ENCODE results near the gene AP1G2. TPM values are rescaled to one million over a fixed set of nuclear protein-coding genes. Genes with fewer than 3 reads are reported as not detected.
A peak's percentile ranks its signal among the peaks of the same experiment; 100 is the strongest.

AP1G2 gene
- total and polyA plus RNA-seq, 2 of the 13 experiments (the other 11 are each of a cell fraction or from before 2014, with no cell fraction given), result 96.9 to 611 TPM

DNA sequence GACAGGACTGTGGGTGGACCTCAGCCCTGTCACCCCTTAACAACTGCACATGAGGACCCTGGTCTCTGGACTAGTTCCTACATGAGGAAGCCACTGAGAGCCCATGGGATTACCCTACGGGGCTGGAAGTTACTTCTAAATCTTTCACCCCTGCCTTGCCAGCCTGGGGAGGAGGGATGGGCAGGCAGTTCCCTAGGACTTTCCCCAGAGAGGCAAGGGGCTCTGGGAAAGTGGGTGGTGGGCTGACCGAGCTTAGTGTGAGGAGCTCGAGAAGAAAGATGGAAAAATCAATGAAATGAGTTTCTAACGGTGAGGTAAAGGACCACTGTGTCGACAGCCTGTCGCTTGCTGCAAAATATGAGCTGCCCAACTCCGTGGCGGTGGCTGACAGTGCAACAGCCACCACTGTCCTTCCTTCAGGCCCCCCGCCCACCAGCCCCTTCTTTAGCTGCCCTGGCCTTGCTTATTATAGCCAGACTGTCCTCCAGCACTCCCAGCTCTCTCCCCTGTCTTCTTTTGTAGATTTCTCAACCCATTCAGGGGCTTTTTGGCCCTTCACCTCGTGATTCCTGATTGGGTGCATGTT, 21.0 kb downstream of the AP1G2 start (continued):
- TF ChIP-seq CBFB (CRISPR knock-in tag; IDR thresholded peaks at IDR 0.05), result no peak
- peak; percentile 50; the same call in 1 of the 2 replicates for TF ChIP-seq BRF2 (CRISPR knock-in tag; IDR thresholded peaks at IDR 0.05)
- no peak for TF ChIP-seq ELF1 (CRISPR knock-in tag; IDR thresholded peaks at IDR 0.05)
- peak; percentile 34; the same call in 1 of the 2 replicates for TF ChIP-seq ZBTB7A (CRISPR knock-in tag; IDR thresholded peaks at IDR 0.05)
- TF ChIP-seq THAP11 (CRISPR knock-in tag; IDR thresholded peaks at IDR 0.05), result 0 out of 2 replicates have a peak, but pooled peaks have one; percentile 19
- no peak for TF ChIP-seq HDAC2 (CRISPR knock-in tag; IDR thresholded peaks at IDR 0.05)
- TF ChIP-seq, protein P1, sequence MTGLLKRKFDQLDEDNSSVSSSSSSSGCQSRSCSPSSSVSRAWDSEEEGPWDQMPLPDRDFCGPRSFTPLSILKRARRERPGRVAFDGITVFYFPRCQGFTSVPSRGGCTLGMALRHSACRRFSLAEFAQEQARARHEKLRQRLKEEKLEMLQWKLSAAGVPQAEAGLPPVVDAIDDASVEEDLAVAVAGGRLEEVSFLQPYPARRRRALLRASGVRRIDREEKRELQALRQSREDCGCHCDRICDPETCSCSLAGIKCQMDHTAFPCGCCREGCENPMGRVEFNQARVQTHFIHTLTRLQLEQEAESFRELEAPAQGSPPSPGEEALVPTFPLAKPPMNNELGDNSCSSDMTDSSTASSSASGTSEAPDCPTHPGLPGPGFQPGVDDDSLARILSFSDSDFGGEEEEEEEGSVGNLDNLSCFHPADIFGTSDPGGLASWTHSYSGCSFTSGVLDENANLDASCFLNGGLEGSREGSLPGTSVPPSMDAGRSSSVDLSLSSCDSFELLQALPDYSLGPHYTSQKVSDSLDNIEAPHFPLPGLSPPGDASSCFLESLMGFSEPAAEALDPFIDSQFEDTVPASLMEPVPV (CRISPR knock-in tag; IDR thresholded peaks at IDR 0.05), result 0 out of 2 replicates have a peak, but pooled peaks have one; percentile 45
- TF ChIP-seq KLF16 (CRISPR knock-in tag; IDR thresholded peaks at IDR 0.05), result no peak
- 0 out of 2 replicates have a peak, but pooled peaks have one; percentile 16 for TF ChIP-seq NR2C2 (CRISPR knock-in tag; IDR thresholded peaks at IDR 0.05; ENCODE audit: borderline replicate concordance)
- TF ChIP-seq ZNF781 (CRISPR knock-in tag; IDR thresholded peaks at IDR 0.05; ENCODE audit: borderline replicate concordance, not compliant biosample characterization), result peak; percentile 11
- TF ChIP-seq SNAPC5 (CRISPR knock-in tag; IDR thresholded peaks at IDR 0.05; ENCODE audit: borderline replicate concordance), result peak; percentile 60; the same call in 1 of the 2 replicates
- TF ChIP-seq NR2F1 (CRISPR knock-in tag; IDR thresholded peaks at IDR 0.05), result 0 out of 4 replicates have a peak, but pooled peaks of 1 of the 2 experiments have one; percentile 31
- TF ChIP-seq DZIP1 (CRISPR knock-in tag; IDR thresholded peaks at IDR 0.05), result 0 out of 2 replicates have a peak, but pooled peaks have one; percentile 79
- 0 out of 2 replicates have a peak, but pooled peaks have one; percentile 34 for TF ChIP-seq ZNF230 (CRISPR knock-in tag; IDR thresholded peaks at IDR 0.05)
